ENCODE data around the gene RAPGEF2. TPM values are rescaled to one million over a fixed set of nuclear protein-coding genes. Genes with fewer than 3 reads are reported as not detected.

The RAPGEF2 gene
- total RNA-seq, 2 experiments from 2014 or later: 24.1 to 27.8 TPM

DNA sequence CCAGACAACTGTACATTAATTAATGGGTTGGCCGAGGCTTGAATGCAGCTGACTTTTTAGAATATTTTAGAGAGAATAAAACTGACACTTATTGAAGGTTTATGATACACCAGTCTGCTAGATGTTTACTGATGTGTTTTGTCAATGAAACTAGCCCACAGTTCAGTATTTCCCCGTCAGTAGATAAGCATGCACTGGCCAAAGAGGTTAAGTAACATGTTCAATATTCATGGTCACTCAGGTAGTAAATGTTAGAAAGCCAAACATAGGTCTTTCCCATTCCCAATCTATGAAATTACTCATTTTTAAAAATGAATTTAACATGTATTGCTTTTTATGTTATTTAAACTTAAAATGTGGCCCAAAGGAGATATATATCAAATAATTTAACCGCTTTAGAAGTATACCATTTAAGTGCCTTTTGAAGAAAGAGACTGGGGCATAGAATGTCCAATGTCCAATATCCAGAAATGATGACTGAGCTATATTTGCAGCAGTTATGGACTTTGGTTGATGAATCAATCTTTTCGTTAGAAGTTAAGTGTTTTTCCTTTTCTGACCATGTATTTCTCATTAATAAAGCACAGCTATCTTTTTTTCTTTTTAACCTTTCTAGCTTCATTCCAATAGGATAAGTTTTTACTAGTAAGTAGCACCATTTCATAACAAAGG, 156.1 kb downstream of the RAPGEF2 start:
- POLR2A ChIA-PET: no interaction called here
- no peaks in the 10 kb centered on the region for H3K9me3 Mint-ChIP-seq
- no peak overlapping the region for H3K27ac Mint-ChIP-seq
- peaks cover 3% of the 10 kb centered on the region for H3K36me3 Mint-ChIP-seq (ENCODE audit: low read depth)
- DNase-seq: no peak
- H3K27me3 Mint-ChIP-seq: no peaks in the 10 kb centered on the region
- H3K4me1 Mint-ChIP-seq: no peaks in the 10 kb centered on the region
- CTCF ChIA-PET: no interaction called here
- no peak overlapping the region for H3K4me3 Mint-ChIP-seq

DNA sequence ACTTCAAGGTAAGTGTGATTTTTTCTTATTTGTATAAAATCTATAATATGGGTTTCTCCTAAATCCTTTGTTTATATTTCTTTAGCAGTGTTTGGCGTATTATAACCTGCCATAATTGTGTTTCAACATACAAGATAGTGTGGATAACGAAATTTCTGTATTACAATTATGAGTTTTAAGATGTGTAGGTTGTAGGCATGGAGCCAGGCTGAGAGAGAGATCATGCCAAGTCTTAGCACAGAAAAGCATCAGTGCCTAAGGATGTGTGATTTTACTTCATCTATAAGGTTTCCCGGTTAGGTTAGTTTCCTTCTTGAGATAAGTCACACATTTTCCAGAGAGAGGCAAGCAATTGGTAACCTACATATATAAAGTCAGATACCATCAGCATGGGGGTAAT, 161.2 kb downstream of the RAPGEF2 start:
- no peak for DNase-seq
- CTCF ChIA-PET: no interaction called here
- Mint-ChIP-seq H3K4me3 (no peak overlapping the region), H3K27ac (no peak overlapping the region), H3K36me3 (ENCODE audit: low read depth) (no peaks in the 10 kb centered on the region), H3K27me3 (no peaks in the 10 kb centered on the region), H3K4me1 (no peaks in the 10 kb centered on the region), H3K9me3 (no peaks in the 10 kb centered on the region)
- POLR2A ChIA-PET: no interaction called here

DNA sequence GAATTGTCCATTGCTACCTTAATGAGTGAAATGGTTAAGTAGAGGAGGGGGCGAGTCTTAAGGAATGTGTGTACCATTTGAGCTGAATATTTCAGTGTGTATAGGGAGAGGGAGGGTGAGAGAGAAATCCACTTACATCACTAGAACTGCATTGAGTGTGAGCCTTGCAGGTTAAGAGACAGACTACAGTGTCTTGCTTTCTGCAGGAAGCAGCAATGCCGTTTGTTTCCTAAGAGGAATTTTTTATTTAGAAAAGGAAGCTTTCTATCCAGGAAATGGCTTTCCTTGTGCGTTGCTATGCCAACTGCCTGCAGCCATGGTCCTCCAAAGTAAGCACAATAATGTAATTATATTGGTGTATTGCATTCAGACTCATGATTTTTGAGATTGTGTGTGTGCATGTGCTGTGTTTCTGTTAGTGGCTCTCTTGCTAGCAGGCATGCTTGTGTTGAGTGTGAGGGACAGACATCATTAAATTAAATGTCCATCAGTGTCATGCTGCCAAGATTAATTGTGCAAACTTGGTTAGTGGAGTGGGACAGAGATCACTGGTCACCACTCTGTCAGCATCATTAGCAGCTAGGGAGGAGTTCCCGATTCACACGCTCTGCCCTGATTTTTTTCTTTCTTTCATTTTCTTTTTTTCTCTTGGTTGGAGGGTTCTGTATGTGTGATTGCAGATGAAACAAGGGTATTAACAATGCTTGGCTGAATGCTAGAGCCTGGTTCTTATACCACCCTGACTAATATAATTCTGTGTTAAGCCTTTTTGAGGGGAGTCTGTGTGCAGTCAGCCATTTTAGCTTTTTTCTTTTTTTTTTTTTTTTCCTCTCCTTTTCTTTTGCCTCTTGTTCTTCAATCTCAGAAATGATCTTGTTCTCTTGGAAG, 164.3 kb downstream of the RAPGEF2 start:
- Mint-ChIP-seq H3K27me3 (no peaks in the 10 kb centered on the region), H3K27ac (no peak overlapping the region), H3K4me3 (no peak overlapping the region), H3K4me1 (no peaks in the 10 kb centered on the region), H3K9me3 (no peaks in the 10 kb centered on the region), H3K36me3 (ENCODE audit: low read depth) (no peaks in the 10 kb centered on the region)
- DNase-seq: no peak
- POLR2A ChIA-PET: no interaction called here
- CTCF ChIA-PET: no interaction called here

DNA sequence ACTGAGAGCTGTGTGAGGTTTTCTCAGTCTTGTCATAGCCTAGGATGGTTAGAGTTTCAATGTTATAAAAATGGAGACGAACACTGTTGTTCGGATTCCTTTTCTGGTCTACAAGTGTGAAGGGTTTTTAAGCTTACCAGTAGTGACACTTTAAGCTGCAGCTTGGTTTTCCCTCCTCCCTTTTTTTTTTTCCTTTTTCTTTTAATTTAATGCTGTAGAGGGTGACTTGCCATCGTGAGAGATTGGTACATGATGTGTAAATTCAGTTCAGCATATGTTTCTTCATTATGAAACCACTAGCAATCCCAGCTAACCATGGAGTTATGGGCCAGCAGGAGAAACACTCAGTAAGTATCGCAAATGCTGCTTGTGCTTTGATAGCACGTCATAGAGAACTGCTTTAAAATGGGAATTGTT, 165.0 kb downstream of the RAPGEF2 start:
- H3K27me3 Mint-ChIP-seq: no peaks in the 10 kb centered on the region
- DNase-seq: no peak
- H3K9me3 Mint-ChIP-seq: no peaks in the 10 kb centered on the region
- H3K4me1 Mint-ChIP-seq: no peaks in the 10 kb centered on the region
- no peaks in the 10 kb centered on the region for H3K36me3 Mint-ChIP-seq (ENCODE audit: low read depth)
- no peak overlapping the region for H3K4me3 Mint-ChIP-seq
- ChIA-PET POLR2A (no interaction called here), CTCF (no interaction called here)
- H3K27ac Mint-ChIP-seq: no peak overlapping the region

DNA sequence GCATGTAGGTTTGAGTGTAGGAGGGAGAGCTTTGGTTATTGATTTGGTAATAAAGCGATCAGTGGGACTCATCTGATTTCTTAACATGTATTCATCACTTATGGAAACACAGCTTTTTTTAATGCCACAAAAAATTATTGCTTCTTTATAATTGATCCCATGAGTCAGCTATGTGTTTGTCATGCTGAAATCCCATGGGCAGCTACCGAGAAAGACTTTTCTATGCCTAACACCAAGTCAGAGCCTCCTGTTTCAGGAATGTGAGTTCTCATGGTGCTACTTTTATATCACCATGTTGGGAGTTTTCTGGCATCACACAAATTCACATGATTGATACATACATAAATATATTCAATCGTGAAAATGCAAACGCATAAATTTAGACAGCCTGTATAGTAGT, 165.7 kb downstream of the RAPGEF2 start:
- Mint-ChIP-seq H3K27me3 (no peaks in the 10 kb centered on the region), H3K4me1 (no peaks in the 10 kb centered on the region)
- CTCF ChIA-PET: no interaction called here

DNA sequence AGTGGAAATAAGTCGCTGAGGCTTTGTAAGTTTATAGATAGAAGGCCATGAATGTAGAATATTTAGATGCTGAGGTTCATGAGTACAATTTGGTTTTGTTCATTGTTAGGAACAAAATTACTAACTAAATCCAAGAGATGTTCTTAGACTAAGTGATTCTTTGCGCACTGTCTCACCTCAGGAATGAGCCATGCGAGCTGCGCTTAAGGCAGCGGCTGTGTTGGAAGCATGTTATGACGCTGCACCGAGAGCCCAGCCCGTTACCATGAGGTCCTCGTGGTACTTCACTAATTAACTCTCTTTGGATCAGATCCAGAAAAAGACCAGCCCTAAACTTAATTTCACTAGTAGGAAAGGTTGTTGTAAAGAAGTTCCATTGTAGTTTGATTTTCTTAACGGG, 166.2 kb downstream of the RAPGEF2 start:
- Mint-ChIP-seq H3K9me3 (no peaks in the 10 kb centered on the region), H3K4me3 (no peak overlapping the region), H3K27me3 (no peaks in the 10 kb centered on the region), H3K4me1 (no peaks in the 10 kb centered on the region), H3K36me3 (ENCODE audit: low read depth) (no peaks in the 10 kb centered on the region), H3K27ac (no peak overlapping the region)
- DNase-seq: no peak
- CTCF ChIA-PET: no interaction called here
- POLR2A ChIA-PET: no interaction called here

More for the DNA sequence above, 165.7 kb downstream of the RAPGEF2 start:
- Mint-ChIP-seq H3K27ac (no peak overlapping the region), H3K9me3 (no peaks in the 10 kb centered on the region), H3K36me3 (ENCODE audit: low read depth) (no peaks in the 10 kb centered on the region), H3K4me3 (no peak overlapping the region)
- no peak for DNase-seq
- POLR2A ChIA-PET: no interaction called here

DNA sequence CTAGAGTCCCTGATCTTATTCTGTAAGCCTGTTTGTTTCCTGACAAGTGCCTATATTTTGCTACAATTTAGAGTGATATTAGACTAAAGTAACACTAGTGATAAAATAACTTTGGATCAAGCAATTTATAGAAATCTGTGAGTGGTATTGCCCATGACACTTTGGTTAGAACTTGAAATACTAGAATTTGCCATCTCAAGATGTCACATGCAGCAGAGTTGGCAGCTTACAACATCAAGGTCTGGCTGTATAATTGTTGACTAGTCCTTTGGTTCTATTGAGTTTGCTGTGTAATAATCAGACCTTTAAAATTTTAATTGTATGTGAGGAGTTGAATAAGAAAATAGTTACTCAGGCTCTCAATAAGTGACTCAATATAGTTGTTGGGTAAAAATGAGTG, 167.1 kb downstream of the RAPGEF2 start:
- ChIA-PET POLR2A (interaction anchor here (0.7 kb wide), 1 partner anchor 214 kb away, joined by 3 read pairs; no protein-coding TSS in a partner anchor), CTCF (no interaction called here)
- Mint-ChIP-seq H3K36me3 (ENCODE audit: low read depth) (no peaks in the 10 kb centered on the region), H3K9me3 (no peaks in the 10 kb centered on the region), H3K27ac (no peak overlapping the region), H3K4me3 (no peak overlapping the region), H3K27me3 (no peaks in the 10 kb centered on the region), H3K4me1 (no peaks in the 10 kb centered on the region)
- no peak for DNase-seq

DNA sequence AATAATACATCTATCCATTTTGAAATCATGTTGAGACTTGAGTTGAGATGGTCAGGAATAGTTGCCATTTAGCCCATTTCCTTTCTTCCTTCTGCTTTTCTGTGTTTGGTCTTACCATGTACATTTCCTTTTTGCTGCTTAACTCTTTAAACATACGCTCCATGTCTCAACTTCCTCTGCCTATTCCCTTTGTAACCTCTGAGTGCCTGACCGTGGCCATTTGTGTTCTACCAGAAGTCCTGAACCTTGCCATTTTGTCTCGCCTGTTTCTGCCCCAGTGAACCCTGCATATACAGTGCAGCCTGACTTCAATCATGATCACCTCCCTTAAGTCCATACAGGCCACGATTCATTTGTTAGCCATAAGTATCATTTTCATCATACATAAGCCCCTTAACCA, 169.0 kb downstream of the RAPGEF2 start:
- H3K27ac Mint-ChIP-seq: no peak overlapping the region
- H3K4me1 Mint-ChIP-seq: no peaks in the 10 kb centered on the region
- no peak for DNase-seq
- POLR2A ChIA-PET: no interaction called here
- no peaks in the 10 kb centered on the region for H3K9me3 Mint-ChIP-seq
- H3K4me3 Mint-ChIP-seq: no peak overlapping the region
- no peaks in the 10 kb centered on the region for H3K27me3 Mint-ChIP-seq
- CTCF ChIA-PET: no interaction called here
- H3K36me3 Mint-ChIP-seq (ENCODE audit: low read depth): no peaks in the 10 kb centered on the region

DNA sequence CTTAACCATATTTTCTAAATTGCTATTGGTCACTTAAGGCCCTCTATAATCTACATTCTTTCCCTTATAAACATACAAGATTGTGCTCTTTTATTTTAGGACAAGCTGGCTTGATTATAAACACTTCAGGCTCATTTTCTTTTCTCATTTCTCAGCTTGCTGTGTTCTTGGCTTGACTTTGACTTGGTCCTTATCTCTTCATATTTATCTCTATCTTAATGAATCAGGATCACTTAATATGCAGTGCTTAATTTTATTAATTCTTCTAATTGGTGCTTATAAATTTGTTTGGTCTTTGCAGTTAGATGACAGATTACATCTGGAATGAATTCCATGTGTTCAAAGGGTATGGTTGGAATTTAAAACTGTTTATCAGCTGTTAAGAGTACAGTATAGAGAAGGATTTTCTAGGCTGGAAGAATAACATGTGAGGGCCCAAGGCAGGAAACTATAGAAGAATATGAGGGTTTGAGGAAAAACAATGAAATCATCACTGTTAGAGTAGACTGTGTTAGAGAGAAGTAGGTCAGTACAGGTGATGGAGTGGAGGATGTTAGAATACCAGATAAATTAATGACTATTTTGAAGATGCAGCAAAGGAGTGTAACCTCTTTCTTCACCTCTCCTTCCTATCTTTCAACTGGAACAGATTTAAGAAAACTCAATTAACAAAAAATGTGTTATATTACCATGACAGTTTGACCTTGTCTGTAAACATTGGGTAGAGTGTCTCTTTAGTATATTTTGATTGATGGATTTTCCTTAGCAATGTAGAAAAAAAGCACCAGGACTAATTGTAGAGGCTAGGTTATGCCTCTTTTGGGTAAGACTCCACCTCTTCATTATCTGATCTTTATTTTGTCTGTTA, 169.6 kb downstream of the RAPGEF2 start:
- H3K36me3 Mint-ChIP-seq (ENCODE audit: low read depth): peaks cover 2% of the 10 kb centered on the region
- no peak overlapping the region for H3K27ac Mint-ChIP-seq
- H3K27me3 Mint-ChIP-seq: no peaks in the 10 kb centered on the region
- H3K9me3 Mint-ChIP-seq: no peaks in the 10 kb centered on the region
- no peaks in the 10 kb centered on the region for H3K4me1 Mint-ChIP-seq
- no peak overlapping the region for H3K4me3 Mint-ChIP-seq
- ChIA-PET CTCF (no interaction called here), POLR2A (no interaction called here)
- no peak for DNase-seq

DNA sequence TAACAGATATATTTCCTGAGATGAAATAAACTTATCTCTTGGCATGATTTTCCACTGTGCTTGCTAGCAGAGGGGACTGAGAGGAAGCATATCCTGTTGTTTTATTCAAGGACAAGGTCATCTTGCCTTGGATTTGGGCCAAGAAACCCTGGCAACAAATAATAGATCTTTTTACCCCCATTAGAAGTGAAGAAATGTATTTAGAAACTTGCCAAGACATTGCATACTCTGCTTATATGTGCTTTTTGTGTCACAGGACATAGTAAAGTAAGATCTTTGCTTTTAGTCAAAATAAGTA, 170.2 kb downstream of the RAPGEF2 start:
- H3K9me3 Mint-ChIP-seq: no peaks in the 10 kb centered on the region
- no peak overlapping the region for H3K4me3 Mint-ChIP-seq
- no peaks in the 10 kb centered on the region for H3K4me1 Mint-ChIP-seq
- no peak overlapping the region for H3K27ac Mint-ChIP-seq
- ChIA-PET CTCF (no interaction called here), POLR2A (no interaction called here)
- H3K27me3 Mint-ChIP-seq: no peaks in the 10 kb centered on the region
- H3K36me3 Mint-ChIP-seq (ENCODE audit: low read depth): peaks cover 3% of the 10 kb centered on the region
- no peak for DNase-seq

DNA sequence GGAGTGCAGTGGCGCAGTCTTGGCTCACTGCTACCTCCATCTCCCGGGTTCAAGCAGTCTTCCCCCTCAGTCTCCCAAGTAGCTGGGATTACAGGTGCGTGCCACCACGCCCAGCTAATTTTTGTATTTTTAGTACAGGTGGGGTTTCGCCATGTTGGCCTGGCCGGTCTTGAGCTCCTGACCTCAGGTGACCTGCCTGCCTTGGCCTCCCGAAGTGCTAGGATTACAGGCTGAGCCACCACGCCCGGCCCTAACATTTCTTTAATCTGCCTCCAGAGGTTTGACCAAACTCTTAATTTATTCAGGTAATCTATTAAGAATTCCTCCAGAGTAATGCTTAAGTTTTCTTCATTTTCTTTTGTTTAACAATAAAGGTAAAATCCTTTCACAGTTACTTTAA, 171.0 kb downstream of the RAPGEF2 start:
- H3K27ac Mint-ChIP-seq: no peak overlapping the region
- no peaks in the 10 kb centered on the region for H3K27me3 Mint-ChIP-seq
- H3K4me3 Mint-ChIP-seq: no peak overlapping the region
- CTCF ChIA-PET: no interaction called here
- DNase-seq: no peak
- H3K9me3 Mint-ChIP-seq: no peaks in the 10 kb centered on the region
- peaks cover 3% of the 10 kb centered on the region for H3K36me3 Mint-ChIP-seq (ENCODE audit: low read depth)
- H3K4me1 Mint-ChIP-seq: no peaks in the 10 kb centered on the region
- POLR2A ChIA-PET: no interaction called here

DNA sequence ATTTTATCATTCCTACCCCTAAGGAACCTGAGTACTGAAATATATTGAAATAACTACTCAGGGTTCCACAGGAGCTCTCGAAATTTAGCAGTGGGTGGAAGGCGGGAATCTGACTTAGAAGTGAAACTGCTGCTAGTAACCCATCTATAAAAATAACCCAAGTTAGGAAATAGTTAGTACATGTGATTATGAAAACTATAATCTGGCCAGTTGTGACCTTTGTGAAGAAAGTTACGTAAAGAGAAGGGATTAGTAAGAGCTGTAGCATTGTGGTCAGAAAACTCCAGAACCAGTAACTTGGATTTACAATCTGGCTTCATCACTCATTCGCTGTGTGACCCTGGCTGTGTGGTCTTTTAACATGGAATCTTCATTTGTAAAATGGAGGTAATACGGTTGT, 175.5 kb downstream of the RAPGEF2 start:
- Mint-ChIP-seq H3K9me3 (no peaks in the 10 kb centered on the region), H3K4me1 (no peaks in the 10 kb centered on the region), H3K27ac (no peak overlapping the region), H3K27me3 (no peaks in the 10 kb centered on the region), H3K36me3 (ENCODE audit: low read depth) (peaks cover 3% of the 10 kb centered on the region), H3K4me3 (no peak overlapping the region)
- ChIA-PET POLR2A (no interaction called here), CTCF (no interaction called here)
- DNase-seq: no peak

DNA sequence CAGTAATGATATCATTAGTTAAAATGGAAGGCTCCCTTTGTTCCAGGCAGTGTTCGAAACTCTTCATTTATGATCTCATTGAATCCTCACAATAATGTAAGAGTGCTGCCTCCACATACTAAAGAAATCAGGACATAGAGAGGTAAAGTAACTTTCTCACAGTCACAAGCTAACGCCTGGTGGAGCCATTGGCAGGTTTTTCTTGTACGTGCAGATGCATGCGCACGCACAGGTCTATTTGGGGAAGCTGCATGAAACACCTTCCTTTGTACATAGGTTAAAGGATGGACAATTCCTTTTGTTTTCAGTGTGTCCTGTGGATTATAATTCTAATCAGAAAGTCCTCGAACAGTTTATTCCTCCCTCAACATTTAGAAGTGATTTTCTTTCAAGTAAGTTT, 176.2 kb downstream of the RAPGEF2 start:
- H3K36me3 Mint-ChIP-seq (ENCODE audit: low read depth): peaks cover 3% of the 10 kb centered on the region
- H3K27ac Mint-ChIP-seq: no peak overlapping the region
- no peak for DNase-seq
- no peaks in the 10 kb centered on the region for H3K9me3 Mint-ChIP-seq
- H3K4me1 Mint-ChIP-seq: no peaks in the 10 kb centered on the region
- POLR2A ChIA-PET: no interaction called here
- no peak overlapping the region for H3K4me3 Mint-ChIP-seq
- H3K27me3 Mint-ChIP-seq: no peaks in the 10 kb centered on the region
- CTCF ChIA-PET: no interaction called here

Measured in activated CD4-positive, alpha-beta memory T cell treated with anti-CD3 and anti-CD28 coated beads, Interleukin-2, amount 10 ng/mL, durations not matched to agents 7 days and 5 days (primary cell).